K562 (cell line): ENCODE measurements around the gene PTPRT. TPM values are rescaled to one million over a fixed set of nuclear protein-coding genes. Genes with fewer than 3 reads are reported as not detected.

Experiments
- ATAC-seq: fragments of 200-7000 bp; cut with Tn5 transposase; 3 replicates; pipeline ENCODE4 v1.9.1; 2020; ENCODE audit warnings: moderate library complexity
- BruUV-seq: library from RNA; stranded (reverse); fragments of 400-500 nt; replicated peaks from 2 replicates; lab custom pipeline; 2021; lab: Mats Ljungman, UMichigan
- CTCF ChIA-PET: fragments of 300-600 bp; formaldehyde crosslinking; extraction: SDS; loops from one replicate; lab custom pipeline; 2021; ENCODE audit warnings: low intra/inter-chr PET ratio; lab: Yijun Ruan, JAX
- POLR2A ChIA-PET: fragments of 300-600, 350-650 bp; sonication (Branson Sonifier 250); formaldehyde crosslinking; extraction: SDS; loops from one replicate; lab custom pipeline; 2021; ENCODE audit warnings: antibody characterized with exemption, inconsistent platforms; lab: Yijun Ruan, JAX
- DNase-seq, 4 experiments: peaks; one replicate each; pipeline versions ENCODE4 v3.0.0 to v3.0.0-alpha.2; 2011 to 2018; ENCODE audit warnings: low spot score in 3 of 4, mixed read lengths in 3 of 4; ENCODE audit errors: extremely low read depth in 1 of 4
- FAIRE-seq: peaks from 2 replicates; lab custom pipeline; 2011; peaks lifted over from hg19 to GRCh38; lab: Jason Lieb, UNC
- H2AFZ ChIP-seq: 2 replicates; pipeline ENCODE4 v1.6.0; 2011; ENCODE audit warnings: low read depth, low read length, control low read depth, inconsistent platforms
- H3K27ac ChIP-seq: fragments of 200-600 bp; 3 replicates; pipeline ENCODE4 v1.8.0; 2011; ENCODE audit warnings: low read depth, mild to moderate bottlenecking, control low read depth, inconsistent platforms, low read length, moderate library complexity, mixed read lengths; ENCODE audit errors: extremely low read depth
- H3K27me3 ChIP-seq, 2 experiments: fragments of 300-600 bp in 1 of 2; 2 replicates in 1 of 2; 3 replicates in 1 of 2; pipeline versions ENCODE4 v1.6.0 to v1.8.0; 2011; ENCODE audit warnings: inconsistent platforms in 2 of 2, low read length in 2 of 2, mild to moderate bottlenecking in 1 of 2, mixed read lengths in 1 of 2, moderate library complexity in 1 of 2; ENCODE audit not compliant: control insufficient read depth in 2 of 2, insufficient read depth in 2 of 2
- H3K36me3 ChIP-seq: fragments of 300-600 bp; 3 replicates; pipeline ENCODE4 v1.8.0; 2011; ENCODE audit warnings: mild to moderate bottlenecking, low read length, inconsistent platforms; ENCODE audit not compliant: control insufficient read depth, insufficient read depth
- H3K4me1 ChIP-seq, 2 experiments: fragments of 200-600 bp in 1 of 2; replicated peaks in 1 of 2; 2 replicates in 1 of 2; 3 replicates in 1 of 2; pipeline versions ENCODE4 v1.5.1 to v1.8.0; 2011; ENCODE audit warnings: inconsistent platforms in 2 of 2, low read length in 2 of 2, mild to moderate bottlenecking in 1 of 2, mixed read lengths in 1 of 2, moderate library complexity in 1 of 2; ENCODE audit not compliant: control insufficient read depth in 2 of 2, insufficient read depth in 2 of 2
- H3K4me2 ChIP-seq: 2 replicates; pipeline ENCODE4 v1.6.1; 2011; ENCODE audit warnings: low read length, control low read depth, inconsistent platforms, mixed read lengths; ENCODE audit not compliant: insufficient read depth
- H3K4me3 ChIP-seq: fragments of 200-600 bp; sonication (generic), shearing (Covaris generic); 2 replicates; pipeline ENCODE4 v1.5.1; 2016; ENCODE audit warnings: control low read depth, inconsistent platforms
- H3K79me2 ChIP-seq: fragments of 200-600 bp; 3 replicates; pipeline ENCODE4 v1.8.0; 2011; ENCODE audit warnings: low read length, inconsistent platforms; ENCODE audit not compliant: control insufficient read depth, insufficient read depth
- H3K9ac ChIP-seq, 2 experiments: 2 replicates each; pipeline versions ENCODE4 v1.6.0 to v1.6.1; 2011; ENCODE audit warnings: low read depth in 2 of 2, low read length in 2 of 2, control low read depth in 1 of 2, inconsistent platforms in 1 of 2, mild to moderate bottlenecking in 1 of 2, mixed read lengths in 1 of 2; ENCODE audit not compliant: insufficient read depth in 1 of 2
- H3K9me1 ChIP-seq: one replicate; pipeline ENCODE4 v1.6.0; 2011; ENCODE audit warnings: inconsistent platforms, mild to moderate bottlenecking, low read length, moderate library complexity; ENCODE audit not compliant: control insufficient read depth, insufficient read depth
- H3K9me3 ChIP-seq: replicated peaks from 2 replicates; pipeline ENCODE4 v1.5.1; 2011; ENCODE audit warnings: low read depth, low read length, inconsistent platforms; ENCODE audit not compliant: control insufficient read depth, insufficient read depth
- H4K20me1 ChIP-seq: replicated peaks from 2 replicates; pipeline ENCODE4 v1.6.1; 2011; ENCODE audit warnings: low read length, inconsistent platforms, mixed read lengths; ENCODE audit not compliant: control insufficient read depth, insufficient read depth
- CTCF ChIP-seq, 3 experiments: IDR thresholded peaks in 2 of 3; conservative IDR thresholded peaks in 1 of 3; 2 replicates each; pipeline ENCODE4 v1.5.1; 2011 to 2012; ENCODE audit warnings: low read length in 3 of 3, mild to moderate bottlenecking in 3 of 3, control low read depth in 2 of 3, improper control_type of control experiment in 1 of 3, inconsistent platforms in 1 of 3, low read depth in 1 of 3, mixed read lengths in 1 of 3, moderate library complexity in 1 of 3; ENCODE audit not compliant: insufficient read depth in 2 of 3
- CTCFL ChIP-seq: IDR thresholded peaks from 2 replicates; pipeline ENCODE4 v1.6.1; 2011; ENCODE audit warnings: borderline replicate concordance, low read depth, mild to moderate bottlenecking, moderate library complexity, low read length; ENCODE audit not compliant: insufficient read depth, poor library complexity, severe bottlenecking
- ETS2 ChIP-seq: IDR thresholded peaks from 2 replicates; pipeline ENCODE4 v1.6.1; 2016; ENCODE audit warnings: borderline replicate concordance, missing genetic modification characterization, mild to moderate bottlenecking, moderate library complexity, missing compliant biosample characterization; ENCODE audit not compliant: poor library complexity, severe bottlenecking
- ILF3 ChIP-seq: fragments of 450-650 bp; IDR thresholded peaks from 2 replicates; pipeline ENCODE4 v1.6.1; 2018; ENCODE audit warnings: antibody characterized with exemption, mild to moderate bottlenecking, moderate library complexity, borderline replicate concordance
- KLF16 ChIP-seq: IDR thresholded peaks from 2 replicates; pipeline ENCODE4 v1.6.1; 2016; ENCODE audit warnings: antibody characterized with exemption
- MYC ChIP-seq, 2 experiments: fragments of 250-450 bp in 1 of 2; sonication (Bioruptor Pico) in 1 of 2; IDR thresholded peaks; 2 replicates each; pipeline versions ENCODE4 v1.5.1 to v1.6.1; 2012 to 2021; ENCODE audit warnings: low read depth in 2 of 2, borderline replicate concordance in 1 of 2, improper control_type of control experiment in 1 of 2, low read length in 1 of 2, mild to moderate bottlenecking in 1 of 2, moderate library complexity in 1 of 2
- RAD21 ChIP-seq, 2 experiments: fragments of 250-450 bp in 1 of 2; fragments of 450-650 bp in 1 of 2; sonication (Bioruptor Pico) in 1 of 2; formaldehyde crosslinking in 1 of 2; IDR thresholded peaks in 1 of 2; conservative IDR thresholded peaks in 1 of 2; 2 replicates each; pipeline versions ENCODE4 v1.4.0 to v1.8.0; 2020 to 2022; ENCODE audit warnings: mild to moderate bottlenecking in 2 of 2, moderate library complexity in 1 of 2
- WGBS: fragments of 100-300 bp; shearing (Covaris generic); methylation state at CpG from one replicate; pipeline ENCODE4 v1.1.6; 2016; ENCODE audit warnings: low coverage, mixed read lengths; ENCODE audit not compliant: insufficient coverage; ENCODE audit errors: missing lambda C conversion rate; 5-methylcytosine and 5-hydroxymethylcytosine counted together
- in situ Hi-C: fragments of 300-500 bp; cut with MboI; formaldehyde crosslinking; loops from 4 replicates; pipeline ENCODE4 v1.15.0; 2018; ENCODE audit warnings: inconsistent platforms, mixed read lengths
- intact Hi-C: fragments of 100-400 bp; cut with micrococcal nuclease; formaldehyde crosslinking; loops from 2 replicates; pipeline ENCODE4 v1.14.2; 2022
- polyA plus RNA-seq, 8 experiments: library from polyadenylated mRNA; depleted of rRNA in 4 of 8; stranded (reverse) in 5 of 8; unstranded in 3 of 8; fragments of >200 nt; fragmentation: Nextera tagmentation in 2 of 8; fragmentation: Illumina TruSeq in 1 of 8; extraction: Ambion mirVana in 2 of 8; extraction: Trizol in 1 of 8; gene quantifications; 2 replicates each; pipeline versions ENCODE4 v1.2.1 to v1.2.3, GENCODE V29; 2011 to 2014; ENCODE audit warnings: inconsistent platforms in 1 of 8, missing spikeins in 1 of 8
- total RNA-seq, 7 experiments: library from RNA; depleted of rRNA in 6 of 7; stranded (reverse); fragments of >200 nt in 6 of 7; fragmentation: Illumina TruSeq in 2 of 7; extraction: Trizol in 2 of 7; gene quantifications; 2 replicates each; pipeline versions ENCODE4 v1.2.1 to v1.2.3, GENCODE V29; 2011 to 2021; ENCODE audit warnings: low replicate concordance in 1 of 7

PTPRT gene
- total and polyA plus RNA-seq, 9 of the 15 experiments (the other 6 are each of a cell fraction or from before 2014, with no cell fraction given): not detected

- no peaks in the 10 kb centered on the region for H3K36me3 ChIP-seq
- intact Hi-C loops (no loop called here), in situ Hi-C loops (no loop called here)
- no peaks in the 10 kb centered on the region for H3K4me1 ChIP-seq
- no peaks in the 10 kb centered on the region; a peak in 1 of 5 replicates for H3K27me3 ChIP-seq
- ATAC-seq (peak; percentile 92), FAIRE-seq (peak; percentile 78), DNase-seq (peak; percentile 56 to 77 (median 69))
- H3K9me3 ChIP-seq: no peaks in the 10 kb centered on the region
- TF ChIP-seq CTCFL: peak; percentile 31
- TF ChIP-seq ILF3: no peak
- TF ChIP-seq KLF16: 0 out of 2 replicates have a peak, but pooled peaks have one; percentile 19
- TF ChIP-seq CTCF (IDR thresholded peaks at IDR 0.05 in 2 of 3, conservative IDR thresholded peaks at IDR 0.05 in 1 of 3; ENCODE audit: insufficient read depth in 2 of 3, low read depth in 1 of 3, low read length in 3 of 3): peak; percentile 67 to 78 (median 68)
- peak; percentile 38; the same call in 1 of the 2 replicates for TF ChIP-seq MYC (IDR thresholded peaks at IDR 0.05; ENCODE audit: low read depth, low read length)
- TF ChIP-seq MYC (CRISPR knock-in tag; IDR thresholded peaks at IDR 0.05; ENCODE audit: borderline replicate concordance, low read depth): no peak
- 0 out of 4 replicates have a peak, but pooled peaks of 1 of the 2 experiments have one; percentile 8 for TF ChIP-seq RAD21 (CRISPR knock-in tag; conservative IDR thresholded peaks at IDR 0.05 in 1 of 2, IDR thresholded peaks at IDR 0.05 in 1 of 2)
- TF ChIP-seq ETS2 (tag): no peak
- no peak overlapping the region for H3K4me3 ChIP-seq
- CTCF ChIA-PET: no interaction called here
- BruUV-seq: no TSS peak
- H3K9ac ChIP-seq: no peak overlapping the region
- H3K4me2 ChIP-seq: no peak overlapping the region
- no peak overlapping the region for H3K27ac ChIP-seq
- H3K79me2 ChIP-seq: no peaks in the 10 kb centered on the region
- H2AFZ ChIP-seq: no peak overlapping the region
- H3K9me1 ChIP-seq: no peaks in the 10 kb centered on the region
- WGBS: 1% methylated on average over 6 of the region's 6 CpGs
- POLR2A ChIA-PET: no interaction called here
- H4K20me1 ChIP-seq: no peaks in the 10 kb centered on the region
These were observed 705.9 kb downstream of the PTPRT start for GRCh38 chr20:42483730-42484303.
